Measurements from ENCODE around the gene CAMK1D. TPM values are rescaled to one million over a fixed set of nuclear protein-coding genes. Genes with fewer than 3 reads are reported as not detected.

CAMK1D gene
- total RNA-seq, 4 donors from 2014 or later: 29.7 to 36.7 (median 33.3) TPM

GRCh38 chr10:12766223-12766622 lies 416.9 kb downstream of the CAMK1D start:
- WGBS, 2 donors: 64 to 79% methylated on average over 5 of the region's 5 CpGs
- no peak for DNase-seq (ENCODE audit: low spot score in 2 of 2)
- H3K4me3 ChIP-seq (ENCODE audit: low read depth, poor library complexity, severe bottlenecking): no peak overlapping the region
- TF ChIP-seq POLR2A (IDR thresholded peaks at IDR 0.05) (no peak), CTCF (IDR thresholded peaks at IDR 0.05) (no peak)
- intact Hi-C loops (cut with DNase I; ENCODE audit: low total_unique reads): no loop called here

- 80 to 82% methylated on average over 16 of the region's 16 CpGs for WGBS, 2 donors
- no peak for TF ChIP-seq POLR2A (IDR thresholded peaks at IDR 0.05)
- TF ChIP-seq CTCF (IDR thresholded peaks at IDR 0.05): no peak
- no peak for DNase-seq (ENCODE audit: low spot score in 2 of 2)
- H3K4me3 ChIP-seq (ENCODE audit: low read depth, poor library complexity, severe bottlenecking): no peak overlapping the region
- intact Hi-C loops (cut with DNase I; ENCODE audit: low total_unique reads): no loop called here
Observed at GRCh38 chr10:12768156-12769100, 419.1 kb downstream of the CAMK1D start.

GRCh38 chr10:12769323-12770044 lies 420.1 kb downstream of the CAMK1D start:
- TF ChIP-seq POLR2A (IDR thresholded peaks at IDR 0.05) (no peak), CTCF (IDR thresholded peaks at IDR 0.05) (no peak)
- no peak overlapping the region for H3K4me3 ChIP-seq (ENCODE audit: low read depth, poor library complexity, severe bottlenecking)
- 83 to 84% methylated on average over 14 of the region's 14 CpGs for WGBS, 2 donors
- intact Hi-C loops (cut with DNase I; ENCODE audit: low total_unique reads): no loop called here
- DNase-seq (ENCODE audit: low spot score in 2 of 2): no peak

- 89% methylated on average over 19 of the region's 19 CpGs for WGBS, 2 donors
- TF ChIP-seq POLR2A (IDR thresholded peaks at IDR 0.05) (no peak), CTCF (IDR thresholded peaks at IDR 0.05) (no peak)
- no peak for DNase-seq (ENCODE audit: low spot score in 2 of 2)
- intact Hi-C loops (cut with DNase I; ENCODE audit: low total_unique reads): no loop called here
- H3K4me3 ChIP-seq (ENCODE audit: low read depth, poor library complexity, severe bottlenecking): no peak overlapping the region
Observed at GRCh38 chr10:12771981-12772760, 422.8 kb downstream of the CAMK1D start.

- TF ChIP-seq POLR2A (IDR thresholded peaks at IDR 0.05) (no peak), CTCF (IDR thresholded peaks at IDR 0.05) (no peak)
- H3K4me3 ChIP-seq (ENCODE audit: low read depth, poor library complexity, severe bottlenecking): no peak overlapping the region
- intact Hi-C loops (cut with DNase I; ENCODE audit: low total_unique reads): no loop called here
- WGBS, 2 donors: 85 to 91% methylated on average over 8 of the region's 8 CpGs
- no peak for DNase-seq (ENCODE audit: low spot score in 2 of 2)
Observed at GRCh38 chr10:12772797-12773587, 423.6 kb downstream of the CAMK1D start.
